Hepatocyte (in vitro differentiated cells): ENCODE measurements around the gene GCNT2.

Experiments
- CTCF ChIP-seq: fragments of 200-600 bp; sonication (generic); IDR thresholded peaks from 2 replicates; pipeline ENCODE4 v1.5.1; 2016; ENCODE audit warnings: antibody characterized with exemption, mild to moderate bottlenecking; ENCODE audit not compliant: poor library complexity
- EZH2 ChIP-seq: fragments of 200-600 bp; sonication (generic); IDR thresholded peaks from 2 replicates; pipeline ENCODE4 v1.6.1; 2016; ENCODE audit warnings: antibody characterized with exemption, mild to moderate bottlenecking, borderline replicate concordance
- EZH2phosphoT487 ChIP-seq: fragments of 200-600 bp; sonication (generic); IDR thresholded peaks from one replicate; pipeline ENCODE4 v1.6.1; 2018; ENCODE audit warnings: antibody characterized with exemption, mild to moderate bottlenecking, low read depth, moderate library complexity; ENCODE audit not compliant: unreplicated experiment, severe bottlenecking

DNA sequence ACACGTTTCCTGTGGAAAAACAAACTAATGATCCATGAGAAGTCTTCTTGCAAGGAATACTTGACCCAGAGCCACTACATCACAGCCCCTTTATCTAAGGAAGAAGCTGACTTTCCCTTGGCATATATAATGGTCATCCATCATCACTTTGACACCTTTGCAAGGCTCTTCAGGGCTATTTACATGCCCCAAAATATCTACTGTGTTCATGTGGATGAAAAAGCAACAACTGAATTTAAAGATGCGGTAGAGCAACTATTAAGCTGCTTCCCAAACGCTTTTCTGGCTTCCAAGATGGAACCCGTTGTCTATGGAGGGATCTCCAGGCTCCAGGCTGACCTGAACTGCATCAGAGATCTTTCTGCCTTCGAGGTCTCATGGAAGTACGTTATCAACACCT lies 35.4 kb downstream of the GCNT2 start:
- TF ChIP-seq CTCF (no peak), EZH2 (no peak), EZH2phosphoT487 (no peak)
